Transverse colon (tissue), 4 donors: ENCODE measurements around the gene HOXA3. TPM values are rescaled to one million over a fixed set of nuclear protein-coding genes. Genes with fewer than 3 reads are reported as not detected.

Experiments
- DNase-seq: peaks from one replicate; pipeline ENCODE4 v3.0.0-alpha.2; 2019
- H3K27ac ChIP-seq, 4 donors: fragments of 200-600 bp; sonication (generic); 2 replicates each; pipeline ENCODE4 v1.5.1; 2016 to 2018; ENCODE audit warnings: inconsistent platforms in 4 of 4
- H3K27me3 ChIP-seq: fragments of 200-600 bp; sonication (generic); 2 replicates; pipeline ENCODE4 v1.5.1; 2017; ENCODE audit warnings: inconsistent platforms
- H3K36me3 ChIP-seq, 4 donors: fragments of 200-600 bp; sonication (generic); 2 replicates each; pipeline ENCODE4 v1.5.1; 2017 to 2019; ENCODE audit warnings: inconsistent platforms in 4 of 4
- H3K4me1 ChIP-seq, 4 donors: fragments of 200-600 bp; sonication (generic); 2 replicates each; pipeline ENCODE4 v1.5.1; 2017 to 2020; ENCODE audit warnings: inconsistent platforms in 4 of 4
- H3K4me3 ChIP-seq, 4 donors: fragments of 200-600 bp; sonication (generic); 1 replicate in 1 of 4; 2 replicates in 3 of 4; pipeline versions ENCODE4 v1.5.1 to v1.6.1; 2017 to 2019; ENCODE audit warnings: inconsistent platforms in 4 of 4
- H3K9me3 ChIP-seq, 2 donors: fragments of 200-600 bp; sonication (generic); 2 replicates each; pipeline ENCODE4 v1.5.1; 2017 to 2019; ENCODE audit warnings: inconsistent platforms in 2 of 2
- EP300 ChIP-seq: sonication (generic); formaldehyde crosslinking; IDR thresholded peaks from one replicate; pipeline ENCODE4 v1.6.1; 2017; ENCODE audit warnings: antibody characterized with exemption, low read depth
- POLR2A ChIP-seq: fragments of 450-650 bp; IDR thresholded peaks from one replicate; pipeline ENCODE4 v1.6.1; 2016; ENCODE audit warnings: antibody characterized with exemption, mild to moderate bottlenecking, moderate library complexity
- POLR2AphosphoS5 ChIP-seq, 3 donors: sonication (generic); formaldehyde crosslinking; IDR thresholded peaks; one replicate each; pipeline ENCODE4 v1.6.1; 2016; ENCODE audit warnings: antibody characterized with exemption in 3 of 3
- WGBS, 2 donors: methylation state at CpG; one replicate each; pipeline ENCODE4 v1.1.5; 2018; ENCODE audit warnings: low coverage in 1 of 2; 5-methylcytosine and 5-hydroxymethylcytosine counted together
- in situ Hi-C, 4 donors: fragments of 200-750 bp; cut with MboI; loops; one replicate each; pipeline versions ENCODE4 v1.15.0 to v1.15.1; 2017; ENCODE audit warnings: low sequenced_read_pairs in 3 of 4, low pct_ligation_motif_present in 1 of 4, low pct_unique_long_range_greater_than_20kb in 1 of 4
- intact Hi-C: fragments of 100-400 bp; cut with DNase I; formaldehyde crosslinking; loops from one replicate; pipeline ENCODE4 v1.15.1; 2023; ENCODE audit warnings: low total_unique reads
- total RNA-seq, 4 donors: library from RNA; depleted of rRNA; stranded (reverse); fragments of >200 nt; gene quantifications; one replicate each; pipeline ENCODE4 v1.1.0, GENCODE V29; 2016
- TF ChIP-seq, protein P1 (sequence below), 5 experiments: fragments of 200-600 bp in 3 of 5; fragments of 450-650 bp in 2 of 5; sonication (generic) in 3 of 5; IDR thresholded peaks; 1 replicate in 2 of 5; 2 replicates in 3 of 5; pipeline ENCODE4 v1.5.1; 2016 to 2017; ENCODE audit warnings: antibody characterized with exemption in 5 of 5, inconsistent platforms in 3 of 5, mild to moderate bottlenecking in 2 of 5, moderate library complexity in 1 of 5

The HOXA3 gene
- total RNA-seq, 4 donors from 2014 or later = 14.1 to 27.3 (median 15.7) TPM

DNA sequence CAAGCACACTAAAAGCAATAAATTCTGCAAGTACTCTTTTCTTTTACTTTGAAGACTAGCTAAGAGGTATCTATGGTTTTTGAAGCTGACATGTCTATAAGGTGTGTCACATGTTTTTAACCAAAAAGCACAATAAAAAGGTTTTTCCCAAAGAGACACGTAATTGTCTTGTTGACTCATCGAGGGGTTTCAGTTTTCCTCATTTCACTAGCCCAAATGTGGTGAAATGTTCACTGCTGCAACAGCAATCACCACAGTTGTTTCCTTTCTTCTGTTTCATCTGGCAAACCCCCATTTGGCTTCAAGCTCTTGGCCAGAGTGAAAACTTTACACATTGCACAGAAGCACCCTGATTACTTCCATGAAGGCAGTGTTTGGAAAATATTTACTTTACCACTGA, 18.0 kb downstream of the HOXA3 start:
- WGBS, 2 donors = 2 to 13% methylated on average over 2 of the region's 2 CpGs
- in situ Hi-C loops (no loop called here), intact Hi-C loops (no loop called here)
- no peaks in the 10 kb centered on the region for H3K36me3 ChIP-seq
- TF ChIP-seq, protein P1, sequence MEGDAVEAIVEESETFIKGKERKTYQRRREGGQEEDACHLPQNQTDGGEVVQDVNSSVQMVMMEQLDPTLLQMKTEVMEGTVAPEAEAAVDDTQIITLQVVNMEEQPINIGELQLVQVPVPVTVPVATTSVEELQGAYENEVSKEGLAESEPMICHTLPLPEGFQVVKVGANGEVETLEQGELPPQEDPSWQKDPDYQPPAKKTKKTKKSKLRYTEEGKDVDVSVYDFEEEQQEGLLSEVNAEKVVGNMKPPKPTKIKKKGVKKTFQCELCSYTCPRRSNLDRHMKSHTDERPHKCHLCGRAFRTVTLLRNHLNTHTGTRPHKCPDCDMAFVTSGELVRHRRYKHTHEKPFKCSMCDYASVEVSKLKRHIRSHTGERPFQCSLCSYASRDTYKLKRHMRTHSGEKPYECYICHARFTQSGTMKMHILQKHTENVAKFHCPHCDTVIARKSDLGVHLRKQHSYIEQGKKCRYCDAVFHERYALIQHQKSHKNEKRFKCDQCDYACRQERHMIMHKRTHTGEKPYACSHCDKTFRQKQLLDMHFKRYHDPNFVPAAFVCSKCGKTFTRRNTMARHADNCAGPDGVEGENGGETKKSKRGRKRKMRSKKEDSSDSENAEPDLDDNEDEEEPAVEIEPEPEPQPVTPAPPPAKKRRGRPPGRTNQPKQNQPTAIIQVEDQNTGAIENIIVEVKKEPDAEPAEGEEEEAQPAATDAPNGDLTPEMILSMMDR (IDR thresholded peaks at IDR 0.05) = no peak
- TF ChIP-seq POLR2A (no peak), EP300 (no peak), POLR2AphosphoS5 (IDR thresholded peaks at IDR 0.05) (peak; percentile 26 to 65 (median 33))
- H3K4me1 ChIP-seq = peaks cover 31 to 83% (median 80%) of the 10 kb centered on the region in 4 donors
- peak; percentile 35 for DNase-seq
- no peak overlapping the region for H3K4me3 ChIP-seq
- no peaks in the 10 kb centered on the region for H3K9me3 ChIP-seq
- peak overlapping the region; percentile 94 to 99 (median 96) for H3K27ac ChIP-seq
- H3K27me3 ChIP-seq = no peaks in the 10 kb centered on the region

DNA sequence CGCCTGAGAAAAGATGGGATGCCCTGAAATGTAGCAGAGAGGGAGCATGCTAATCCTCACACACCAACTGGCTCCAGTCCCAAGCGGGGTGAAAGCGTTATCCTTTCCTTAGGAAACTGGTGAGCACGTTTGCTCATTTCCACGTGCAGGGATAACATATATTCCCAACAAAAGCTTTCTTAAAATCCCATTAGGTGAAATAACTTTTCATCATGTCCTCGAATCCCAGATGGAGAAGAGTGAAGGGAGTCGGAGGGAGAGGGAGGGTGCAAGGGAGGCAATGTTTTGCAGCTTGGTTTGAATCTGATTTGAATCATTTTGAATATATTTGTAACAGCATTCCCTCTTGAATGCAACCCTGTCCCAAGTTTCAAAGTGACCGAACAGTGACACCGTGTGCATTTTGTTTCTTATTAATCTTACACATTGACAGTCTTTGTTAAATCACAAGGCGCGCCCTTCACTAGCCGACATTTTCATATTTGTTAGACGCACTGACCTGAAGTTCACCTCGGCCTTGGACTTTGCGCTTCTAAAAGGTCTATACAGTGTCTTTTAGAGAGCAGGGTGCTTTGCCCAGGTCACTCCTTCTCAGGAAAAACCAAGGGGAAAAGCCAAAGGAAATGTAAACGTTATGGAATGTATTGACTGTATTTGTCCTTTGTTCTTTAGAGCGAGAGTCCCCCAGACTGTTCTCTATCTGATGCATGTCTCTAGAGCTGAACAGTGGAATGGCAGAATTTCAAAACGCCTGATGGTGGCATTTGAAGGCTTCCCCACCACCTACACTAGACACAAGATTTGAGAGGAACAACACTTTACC, 18.8 kb downstream of the HOXA3 start:
- no peak overlapping the region for H3K4me3 ChIP-seq
- in situ Hi-C loops (no loop called here), intact Hi-C loops (no loop called here)
- DNase-seq = peak; percentile 47
- TF ChIP-seq, protein P1 (IDR thresholded peaks at IDR 0.05) = no peak
- TF ChIP-seq POLR2A (no peak), EP300 (no peak), POLR2AphosphoS5 (IDR thresholded peaks at IDR 0.05) (no peak)
- 35 to 41% methylated on average over 18 of the region's 18 CpGs for WGBS, 2 donors
- H3K36me3 ChIP-seq = no peaks in the 10 kb centered on the region
- H3K4me1 ChIP-seq = peaks cover 37 to 90% (median 86%) of the 10 kb centered on the region in 4 donors
- H3K27me3 ChIP-seq = no peaks in the 10 kb centered on the region
- no peaks in the 10 kb centered on the region for H3K9me3 ChIP-seq
- H3K27ac ChIP-seq = peak overlapping the region; percentile 94 to 99 (median 96)

DNA sequence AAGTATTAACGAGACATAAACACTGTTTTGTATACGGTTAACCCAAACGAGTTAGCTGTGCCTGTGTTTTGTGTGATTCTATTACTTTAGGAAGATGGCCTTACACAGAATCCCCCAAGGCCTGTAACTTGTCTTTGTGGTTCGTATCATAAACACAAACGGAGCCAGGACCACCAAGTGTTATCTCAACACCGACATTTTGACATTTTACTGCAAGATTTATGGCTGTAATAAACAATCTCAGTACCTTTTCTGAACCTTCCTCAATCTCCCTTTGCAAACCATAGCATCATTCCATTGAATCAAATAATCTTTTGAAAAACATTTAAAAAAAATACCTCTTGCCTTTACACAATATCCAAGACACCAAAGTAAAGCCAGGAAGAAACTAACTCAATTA, 19.4 kb downstream of the HOXA3 start:
- H3K4me3 ChIP-seq = no peak overlapping the region
- no peaks in the 10 kb centered on the region for H3K36me3 ChIP-seq
- peak overlapping the region; percentile 94 to 99 (median 96) for H3K27ac ChIP-seq
- H3K4me1 ChIP-seq = peaks cover 41 to 90% (median 86%) of the 10 kb centered on the region in 4 donors
- no peak for TF ChIP-seq EP300
- TF ChIP-seq POLR2AphosphoS5 (IDR thresholded peaks at IDR 0.05) = no peak
- no peak for TF ChIP-seq POLR2A
- TF ChIP-seq, protein P1 (IDR thresholded peaks at IDR 0.05) = no peak
- in situ Hi-C loops (no loop called here), intact Hi-C loops (no loop called here)
- H3K9me3 ChIP-seq = no peaks in the 10 kb centered on the region
- WGBS, 2 donors = 35 to 44% methylated on average over 6 of the region's 6 CpGs
- no peak for DNase-seq
- no peaks in the 10 kb centered on the region for H3K27me3 ChIP-seq

DNA sequence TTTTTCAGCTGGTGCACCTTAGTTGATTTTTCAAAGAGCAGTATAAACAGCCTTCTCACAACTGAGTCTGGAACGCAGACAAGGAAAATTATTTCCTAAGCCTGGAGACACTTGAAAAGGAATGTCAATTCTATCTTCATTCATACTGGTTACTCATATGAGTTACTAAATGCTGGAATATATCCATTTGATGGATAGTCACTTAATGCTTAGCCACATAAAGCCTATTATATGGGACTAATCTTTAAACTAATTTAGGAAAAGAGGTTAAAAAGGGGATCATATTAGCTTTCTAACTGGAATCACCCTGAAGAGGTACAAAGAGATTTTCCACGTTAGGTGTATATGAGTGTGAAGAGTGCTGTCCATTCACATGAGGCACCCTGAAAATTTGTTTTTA, 20.2 kb downstream of the HOXA3 start:
- WGBS, 2 donors = 33 to 53% methylated on average over 2 of the region's 2 CpGs
- no peaks in the 10 kb centered on the region for H3K36me3 ChIP-seq
- no peaks in the 10 kb centered on the region for H3K9me3 ChIP-seq
- intact Hi-C loops = no loop called here
- no peak overlapping the region for H3K4me3 ChIP-seq
- H3K27me3 ChIP-seq = no peaks in the 10 kb centered on the region
- TF ChIP-seq EP300 (no peak), POLR2A (no peak), POLR2AphosphoS5 (IDR thresholded peaks at IDR 0.05) (no peak)
- TF ChIP-seq, protein P1 (IDR thresholded peaks at IDR 0.05) = no peak
- no peak for DNase-seq
- peak overlapping the region; percentile 94 to 99 (median 96) for H3K27ac ChIP-seq
- H3K4me1 ChIP-seq = peaks cover 46 to 90% (median 86%) of the 10 kb centered on the region in 4 donors
- in situ Hi-C loops = no loop called here
